MM.1S (cell line): ENCODE results near the gene RPP38.

Source experiments
- DNase-seq: peaks from one replicate; pipeline ENCODE4 v3.0.0-alpha.2; 2015
- H2AFZ ChIP-seq: fragments of 300-600 bp; sonication (generic); 2 replicates; pipeline ENCODE4 v1.6.0; 2016; ENCODE audit warnings: antibody characterized with exemption, low read length
- H3F3A ChIP-seq: fragments of 300-600 bp; sonication (generic); 2 replicates; pipeline ENCODE4 v1.6.1; 2016; ENCODE audit warnings: mild to moderate bottlenecking, antibody characterized with exemption, low read length, moderate library complexity, mixed read lengths; ENCODE audit not compliant: insufficient read depth
- H3K27ac ChIP-seq: fragments of 300-600 bp; sonication (generic); 2 replicates; pipeline ENCODE4 v1.5.1; 2016; ENCODE audit warnings: mild to moderate bottlenecking, low read length
- H3K27me3 ChIP-seq: fragments of 300-600 bp; sonication (generic); replicated peaks from 2 replicates; pipeline ENCODE4 v1.6.0; 2016; ENCODE audit warnings: low read length; ENCODE audit not compliant: insufficient read depth
- H3K36me3 ChIP-seq: fragments of 300-600 bp; sonication (generic); replicated peaks from 2 replicates; pipeline ENCODE4 v1.6.1; 2016; ENCODE audit warnings: mild to moderate bottlenecking, low read length, mixed read lengths; ENCODE audit not compliant: insufficient read depth
- H3K4me1 ChIP-seq: fragments of 300-600 bp; sonication (generic); 2 replicates; pipeline ENCODE4 v1.6.1; 2016; ENCODE audit warnings: low read length, mixed read lengths
- H3K4me2 ChIP-seq: fragments of 300-600 bp; sonication (generic); 2 replicates; pipeline ENCODE4 v1.6.0; 2016; ENCODE audit warnings: low read depth, low read length
- H3K4me3 ChIP-seq: fragments of 300-600 bp; sonication (generic); 2 replicates; pipeline ENCODE4 v1.5.1; 2016; ENCODE audit warnings: low read length, mixed read lengths
- H3K79me2 ChIP-seq: fragments of 300-600 bp; sonication (generic); 2 replicates; pipeline ENCODE4 v1.6.1; 2016; ENCODE audit warnings: mixed run types, low read length, mixed read lengths
- H3K9ac ChIP-seq: fragments of 300-600 bp; sonication (generic); 2 replicates; pipeline ENCODE4 v1.6.1; 2016; ENCODE audit warnings: low read length, mixed read lengths
- H3K9me2 ChIP-seq: fragments of 300-600 bp; sonication (generic); replicated peaks from 2 replicates; pipeline ENCODE4 v1.6.1; 2016; ENCODE audit warnings: mild to moderate bottlenecking, low read length, mixed read lengths; ENCODE audit not compliant: insufficient read depth
- H3K9me3 ChIP-seq: fragments of 300-600 bp; sonication (generic); replicated peaks from 2 replicates; pipeline ENCODE4 v1.6.1; 2016; ENCODE audit warnings: mild to moderate bottlenecking, low read length, mixed read lengths; ENCODE audit not compliant: insufficient read depth
- H4K20me1 ChIP-seq: fragments of 300-600 bp; sonication (generic); 2 replicates; pipeline ENCODE4 v1.6.1; 2016; ENCODE audit warnings: mild to moderate bottlenecking, low read length, moderate library complexity, mixed read lengths; ENCODE audit not compliant: insufficient read depth
- CTCF ChIP-seq: fragments of 300-600 bp; sonication (generic); IDR thresholded peaks from 2 replicates; pipeline ENCODE4 v1.5.1; 2016; ENCODE audit warnings: antibody characterized with exemption, low read length, mixed read lengths
- EZH2 ChIP-seq: fragments of 300-600 bp; sonication (generic); optimal IDR thresholded peaks from 2 replicates; pipeline ENCODE3; 2017; ENCODE audit warnings: low read depth, mild to moderate bottlenecking, antibody characterized with exemption, low read length, mixed read lengths
- EZH2phosphoT487 ChIP-seq: fragments of 300-600 bp; sonication (generic); IDR thresholded peaks from 2 replicates; pipeline ENCODE4 v1.6.1; 2018; ENCODE audit warnings: antibody characterized with exemption, low read length

Gene RPP38

DNA sequence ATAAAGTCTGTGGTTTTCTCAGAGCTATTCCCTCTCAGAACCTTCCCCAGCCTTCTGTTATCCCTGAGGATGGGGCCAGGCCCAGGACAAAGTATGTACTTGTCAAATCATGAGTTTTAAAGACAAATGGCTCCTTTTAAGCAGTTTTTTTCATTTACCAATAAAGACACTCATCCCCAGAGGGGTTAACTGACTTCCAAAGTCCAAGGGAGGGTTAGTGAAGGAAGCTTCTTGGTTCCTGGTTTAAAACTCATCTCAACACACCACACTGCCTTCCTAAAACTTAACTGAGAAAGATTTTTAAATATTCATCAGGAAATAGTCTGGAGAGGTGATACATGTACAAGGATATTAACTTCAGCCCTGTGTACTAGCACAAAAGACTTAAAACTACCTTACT, 55.4 kb downstream of the RPP38 start:
- no peak for TF ChIP-seq EZH2phosphoT487
- no peak for TF ChIP-seq EZH2
- no peak for TF ChIP-seq CTCF
- H2AFZ ChIP-seq: no peak overlapping the region
- no peak overlapping the region for H3K4me2 ChIP-seq
- no peak for DNase-seq
- H3K9me3 ChIP-seq: no peaks in the 10 kb centered on the region
- no peak overlapping the region for H3K4me3 ChIP-seq
- no peaks in the 10 kb centered on the region for H3F3A ChIP-seq
- H3K9ac ChIP-seq: no peak overlapping the region
- H3K27me3 ChIP-seq: no peaks in the 10 kb centered on the region
- H3K27ac ChIP-seq: no peak overlapping the region
- no peaks in the 10 kb centered on the region for H4K20me1 ChIP-seq
- no peaks in the 10 kb centered on the region for H3K4me1 ChIP-seq
- 0 out of 2 replicates have a peak, but pooled peaks cover 8% of the 10 kb centered on the region for H3K79me2 ChIP-seq
- H3K9me2 ChIP-seq: no peaks in the 10 kb centered on the region
- no peaks in the 10 kb centered on the region for H3K36me3 ChIP-seq
